OCI-M1 (cell line): ENCODE data around the gene RPL31.
"Not testable (repeated sequence)": the region's sequence is repeated elsewhere in the genome, so short reads cannot be mapped to it uniquely, and the experiment has no call there.

Experiments used
- DNase-seq: peaks from one replicate; lab custom pipeline; 2025; lab: John Stamatoyannopoulos, UW

The RPL31 gene

GRCh38 chr2:101027852-101028251 is 25.8 kb downstream of the RPL31 start:
- no peak for DNase-seq

- DNase-seq, result peak; percentile 20
Measured at GRCh38 chr2:101030866-101031554, 28.9 kb downstream of the RPL31 start.

GRCh38 chr2:101032084-101032776 is 30.1 kb downstream of the RPL31 start:
- DNase-seq, result no peak

GRCh38 chr2:101036562-101036961 is 34.5 kb downstream of the RPL31 start:
- peak; percentile 59 for DNase-seq

- no peak for DNase-seq
Measured at GRCh38 chr2:101037161-101037755, 35.2 kb downstream of the RPL31 start.

- DNase-seq, result peak; percentile 78
Measured at GRCh38 chr2:101038455-101039255, 36.6 kb downstream of the RPL31 start.

- no peak for DNase-seq
Measured at GRCh38 chr2:101040072-101040471, 38.0 kb downstream of the RPL31 start.

- no peak for DNase-seq
Measured at GRCh38 chr2:101040761-101041160, 38.7 kb downstream of the RPL31 start.

GRCh38 chr2:101041413-101041812 is 39.3 kb downstream of the RPL31 start:
- DNase-seq, result peak; percentile 51

GRCh38 chr2:101045330-101045729 is 43.2 kb downstream of the RPL31 start:
- DNase-seq, result no peak

GRCh38 chr2:101047075-101047766 is 45.1 kb downstream of the RPL31 start:
- no peak for DNase-seq

- no peak for DNase-seq
Measured at GRCh38 chr2:101047774-101048173, 45.7 kb downstream of the RPL31 start.

GRCh38 chr2:101048756-101049155 is 46.7 kb downstream of the RPL31 start:
- no peak for DNase-seq

GRCh38 chr2:101050886-101051285 is 48.8 kb downstream of the RPL31 start:
- not testable (repeated sequence) for DNase-seq

- DNase-seq, result no peak
Measured at GRCh38 chr2:101052147-101052546, 50.1 kb downstream of the RPL31 start.

- DNase-seq, result no peak
Measured at GRCh38 chr2:101053117-101053516, 51.0 kb downstream of the RPL31 start.
